ENCODE measurements around the gene MACROH2A2. TPM values are rescaled to one million over a fixed set of nuclear protein-coding genes. Genes with fewer than 3 reads are reported as not detected.
"Not testable (repeated sequence)": the region's sequence is repeated elsewhere in the genome, so short reads cannot be mapped to it uniquely, and the experiment has no call there.

The MACROH2A2 gene
- total RNA-seq, 1 donor from 2014 or later, result 7.1 TPM

DNA sequence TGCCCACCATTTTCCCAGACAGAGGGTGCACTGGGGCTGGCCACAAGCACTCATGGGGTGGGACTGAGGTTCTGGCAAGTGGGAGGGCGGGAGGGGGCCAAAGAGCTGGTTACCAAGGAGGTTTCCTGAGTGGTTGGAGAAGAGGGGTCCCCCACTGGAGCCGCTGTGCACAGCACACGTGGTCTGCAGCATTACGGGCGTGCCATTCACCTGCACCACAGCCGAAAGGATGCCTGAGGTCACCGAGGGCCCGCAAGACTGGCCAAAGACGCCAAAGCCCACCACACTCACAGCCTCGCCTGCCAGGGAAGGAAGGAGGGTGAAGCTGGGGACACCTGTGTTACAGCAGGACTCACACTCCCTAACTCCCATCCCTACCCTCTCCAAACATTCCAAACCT lies 89.9 kb downstream of the MACROH2A2 start:
- Mint-ChIP-seq H3K4me1 (ENCODE audit: low read depth) (peaks cover 15% of the 10 kb centered on the region), H3K27me3 (ENCODE audit: low read depth) (no peaks in the 10 kb centered on the region), H3K4me3 (ENCODE audit: low read depth) (no peak overlapping the region), H3K36me3 (ENCODE audit: low read depth) (peaks cover 5% of the 10 kb centered on the region), H3K27ac (no peak overlapping the region), H3K9me3 (no peaks in the 10 kb centered on the region)
- DNase-seq (ENCODE audit: low spot score), result no peak
- intact Hi-C loops (cut with micrococcal nuclease), result loop anchor here (10.0 kb wide), 1 partner anchor 52 kb away; no protein-coding TSS in a partner anchor

DNA sequence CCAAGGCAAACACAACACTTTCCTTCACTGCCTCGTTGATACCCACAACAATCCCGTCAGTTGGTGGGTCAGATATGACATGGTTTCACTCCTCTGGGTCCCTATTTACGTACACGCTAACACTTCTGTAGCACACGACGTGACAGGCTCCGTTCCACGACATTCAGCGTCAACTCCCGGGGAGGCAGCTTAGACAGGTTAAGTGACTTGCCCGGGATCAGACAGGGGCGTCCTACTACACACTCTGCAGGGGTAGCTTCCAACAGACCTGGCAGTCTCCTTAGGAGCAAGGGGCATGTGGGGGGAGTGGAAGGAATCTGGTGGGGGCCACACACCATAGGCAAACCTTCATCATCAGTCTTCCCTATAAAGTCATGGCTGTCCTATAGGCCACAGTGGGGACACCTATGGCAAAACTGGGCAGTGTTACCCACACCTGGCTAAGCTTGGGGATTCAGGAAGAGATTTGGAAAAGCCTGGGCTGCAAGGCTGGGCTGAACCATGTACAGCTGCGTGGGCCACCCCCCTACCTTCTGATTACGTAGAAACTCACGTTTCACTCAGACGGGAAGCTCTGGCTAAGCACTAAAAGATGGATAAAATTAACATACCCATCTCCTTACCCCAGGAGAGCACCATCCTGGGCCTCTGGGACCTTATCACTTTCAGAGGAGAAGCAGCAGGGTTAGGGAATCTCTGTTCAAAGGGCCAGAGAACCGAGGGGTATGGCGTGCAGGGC lies 91.9 kb downstream of the MACROH2A2 start:
- H3K27me3 Mint-ChIP-seq (ENCODE audit: low read depth), result no peaks in the 10 kb centered on the region
- H3K4me1 Mint-ChIP-seq (ENCODE audit: low read depth), result peaks cover 13% of the 10 kb centered on the region
- intact Hi-C loops (cut with micrococcal nuclease), result loop anchor here (10.0 kb wide), 1 partner anchor 50 kb away; no protein-coding TSS in a partner anchor
- H3K27ac Mint-ChIP-seq, result peak overlapping the region; percentile 24
- H3K9me3 Mint-ChIP-seq, result no peaks in the 10 kb centered on the region
- peaks cover 10% of the 10 kb centered on the region for H3K36me3 Mint-ChIP-seq (ENCODE audit: low read depth)
- H3K4me3 Mint-ChIP-seq (ENCODE audit: low read depth), result peak overlapping the region; percentile 78
- DNase-seq (ENCODE audit: low spot score), result no peak

DNA sequence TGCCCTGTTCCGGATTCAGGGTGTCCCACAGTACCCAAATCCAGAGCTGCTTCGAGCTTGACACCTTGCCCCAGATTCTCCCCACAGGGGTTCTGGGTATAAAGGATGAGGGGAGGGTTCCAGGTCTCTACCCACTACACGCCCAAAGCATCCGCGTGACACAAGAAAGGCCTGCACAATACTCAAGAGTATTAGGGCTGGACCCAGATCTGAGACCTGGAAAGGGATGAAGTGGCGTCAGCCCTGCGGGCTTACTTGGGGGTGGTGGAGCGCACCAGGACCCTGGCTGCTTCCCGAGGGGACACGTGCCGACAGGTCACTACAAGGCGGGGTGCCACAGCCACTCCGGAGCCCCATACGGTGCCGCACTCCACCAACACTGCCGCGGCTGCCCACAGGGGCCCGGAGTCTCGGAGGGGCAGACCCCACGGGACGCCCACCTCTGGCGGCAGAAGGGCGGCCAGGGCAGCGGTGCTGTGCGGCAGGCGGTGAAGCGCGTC lies 92.6 kb downstream of the MACROH2A2 start:
- peaks cover 16% of the 10 kb centered on the region for H3K4me1 Mint-ChIP-seq (ENCODE audit: low read depth)
- H3K4me3 Mint-ChIP-seq (ENCODE audit: low read depth), result peak overlapping the region; percentile 78
- DNase-seq (ENCODE audit: low spot score), result no peak
- intact Hi-C loops (cut with micrococcal nuclease), result loop anchor here (10.0 kb wide), 1 partner anchor 50 kb away; no protein-coding TSS in a partner anchor
- peak overlapping the region; percentile 69 for H3K27ac Mint-ChIP-seq
- no peaks in the 10 kb centered on the region for H3K9me3 Mint-ChIP-seq
- peaks cover 17% of the 10 kb centered on the region for H3K36me3 Mint-ChIP-seq (ENCODE audit: low read depth)
- no peaks in the 10 kb centered on the region for H3K27me3 Mint-ChIP-seq (ENCODE audit: low read depth)

DNA sequence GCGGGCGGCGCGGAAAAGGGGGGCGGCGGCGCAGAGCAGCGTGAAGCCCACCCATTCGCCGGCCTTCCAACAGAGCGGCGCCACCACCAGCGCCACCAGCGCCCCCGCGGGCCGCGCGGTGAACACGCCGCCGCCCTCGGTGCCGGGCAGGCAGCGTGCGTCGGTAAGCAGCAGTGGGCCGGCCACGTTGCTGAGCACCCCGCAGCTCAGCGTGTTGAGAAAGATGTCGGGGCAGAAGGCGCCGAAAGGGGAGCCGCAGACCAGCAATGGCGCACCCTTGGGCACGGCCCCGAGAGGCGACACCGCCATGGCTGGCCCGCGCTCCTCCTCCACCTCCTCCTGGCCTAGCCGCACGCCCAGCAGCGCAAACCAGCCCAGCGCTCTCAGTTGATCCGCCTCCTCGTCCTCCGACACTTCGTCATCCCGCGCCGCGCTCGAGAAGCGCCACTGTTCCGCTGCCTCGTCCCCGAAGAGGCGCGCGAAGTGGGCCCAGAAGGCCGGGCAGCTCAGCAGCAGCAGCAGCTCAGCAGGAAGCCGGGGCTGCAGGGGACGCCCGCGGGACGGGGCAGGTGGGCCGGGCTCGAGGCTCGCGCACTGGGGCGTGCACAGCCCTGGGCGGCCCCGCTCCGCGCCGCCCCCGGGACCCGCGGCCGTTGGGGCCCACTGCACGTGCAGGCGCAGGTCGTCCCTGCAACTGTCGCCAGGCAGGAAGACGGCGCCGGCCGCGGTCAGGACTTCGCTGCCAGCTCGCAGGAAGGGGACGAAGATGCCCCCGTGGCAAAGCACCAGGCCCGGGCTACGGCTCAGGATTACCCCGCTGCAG lies 93.2 kb downstream of the MACROH2A2 start:
- DNase-seq (ENCODE audit: low spot score), result peak; percentile 75
- Mint-ChIP-seq H3K27ac (peak overlapping the region; percentile 97), H3K4me1 (ENCODE audit: low read depth) (peaks cover 16% of the 10 kb centered on the region), H3K9me3 (no peaks in the 10 kb centered on the region), H3K4me3 (ENCODE audit: low read depth) (peak overlapping the region; percentile 92), H3K36me3 (ENCODE audit: low read depth) (peaks cover 21% of the 10 kb centered on the region), H3K27me3 (ENCODE audit: low read depth) (no peaks in the 10 kb centered on the region)
- intact Hi-C loops (cut with micrococcal nuclease), result loop anchor here (1.0 to 10.0 kb wide), 5 partner anchors 16 to 87 kb away; partner anchors contain the start of genes PPA1 and SAR1A

DNA sequence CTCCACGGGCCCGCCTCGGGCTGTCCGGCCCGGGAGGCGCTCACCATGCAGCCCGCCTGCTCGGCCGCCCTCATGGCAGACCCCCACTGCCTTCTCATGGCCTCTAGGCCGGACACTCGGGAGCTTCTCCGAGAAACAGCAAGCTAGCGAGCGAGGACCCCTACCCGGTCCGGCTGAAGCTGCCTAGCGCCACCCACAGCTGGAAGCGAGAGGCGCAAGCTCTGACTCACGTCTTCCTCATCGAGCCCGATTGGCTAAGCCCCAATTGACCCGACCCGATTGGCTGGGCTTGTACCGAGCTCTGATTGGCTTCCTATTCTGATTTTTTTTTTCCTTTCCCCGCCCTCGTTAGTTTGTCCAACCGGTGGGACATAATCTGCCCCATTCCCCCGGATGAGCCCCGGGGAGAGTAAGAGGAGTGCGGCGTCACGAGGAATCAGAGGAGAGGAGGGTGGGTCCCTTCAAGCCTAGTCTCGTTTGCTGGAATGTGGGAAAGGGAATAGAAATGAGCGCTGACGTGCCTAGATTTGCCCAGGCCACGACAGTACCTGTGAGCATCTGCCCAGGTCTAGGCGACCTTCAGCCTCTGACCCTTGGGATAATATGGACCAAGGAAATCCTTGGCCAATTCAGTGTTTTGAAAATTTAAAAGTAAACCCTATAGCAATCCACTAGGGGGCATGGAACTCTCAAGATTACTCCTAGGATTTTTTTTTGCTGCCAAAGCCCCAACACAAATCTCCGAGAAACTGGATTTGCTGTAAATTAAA lies 94.0 kb downstream of the MACROH2A2 start, which contains the start of gene TYSND1:
TSS of gene TYSND1 (minus strand) at position 212 of the 770 bp plus-strand sequence. CDS start at position 98, 114 bp downstream.
- intact Hi-C loops (cut with micrococcal nuclease), result loop anchor here (1.0 to 10.0 kb wide), 5 partner anchors 16 to 86 kb away; partner anchors contain the start of genes PPA1 and SAR1A
- Mint-ChIP-seq H3K36me3 (ENCODE audit: low read depth) (peaks cover 29% of the 10 kb centered on the region), H3K4me3 (ENCODE audit: low read depth) (peak within 1 kb of the TSS; percentile 92), H3K4me1 (ENCODE audit: low read depth) (peaks cover 16% of the 10 kb centered on the region), H3K27me3 (ENCODE audit: low read depth) (no peaks in the 10 kb centered on the region), H3K27ac (peak within 1 kb of the TSS; percentile 97), H3K9me3 (no peaks in the 10 kb centered on the region)
- peak; percentile 92 for DNase-seq (ENCODE audit: low spot score)

DNA sequence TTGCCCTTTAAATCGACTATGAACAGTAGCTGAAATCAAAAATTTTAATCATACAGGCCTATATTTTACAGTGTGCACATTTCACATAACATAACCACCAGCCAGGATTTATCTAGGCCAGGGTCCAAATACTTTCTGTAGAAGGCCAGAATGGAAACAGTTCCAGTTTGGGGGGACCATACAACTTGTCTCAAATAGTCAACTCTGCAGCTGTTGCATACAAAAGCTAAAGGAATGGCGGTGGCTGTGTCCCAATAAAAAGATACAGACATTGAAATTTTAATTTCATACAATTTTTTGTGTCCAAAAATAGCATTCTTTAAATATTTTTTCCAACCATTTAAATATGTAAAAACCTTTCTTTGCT lies 94.6 kb downstream of the MACROH2A2 start:
- H3K36me3 Mint-ChIP-seq (ENCODE audit: low read depth), result peaks cover 30% of the 10 kb centered on the region
- H3K4me3 Mint-ChIP-seq (ENCODE audit: low read depth), result peak overlapping the region; percentile 78
- intact Hi-C loops (cut with micrococcal nuclease), result loop anchor here (2.0 to 10.0 kb wide), 2 partner anchors 48 to 86 kb away; partner anchors contain the start of gene PPA1
- no peaks in the 10 kb centered on the region for H3K27me3 Mint-ChIP-seq (ENCODE audit: low read depth)
- no peaks in the 10 kb centered on the region for H3K9me3 Mint-ChIP-seq
- H3K4me1 Mint-ChIP-seq (ENCODE audit: low read depth), result peaks cover 16% of the 10 kb centered on the region
- DNase-seq (ENCODE audit: low spot score), result no peak
- no peak overlapping the region for H3K27ac Mint-ChIP-seq

DNA sequence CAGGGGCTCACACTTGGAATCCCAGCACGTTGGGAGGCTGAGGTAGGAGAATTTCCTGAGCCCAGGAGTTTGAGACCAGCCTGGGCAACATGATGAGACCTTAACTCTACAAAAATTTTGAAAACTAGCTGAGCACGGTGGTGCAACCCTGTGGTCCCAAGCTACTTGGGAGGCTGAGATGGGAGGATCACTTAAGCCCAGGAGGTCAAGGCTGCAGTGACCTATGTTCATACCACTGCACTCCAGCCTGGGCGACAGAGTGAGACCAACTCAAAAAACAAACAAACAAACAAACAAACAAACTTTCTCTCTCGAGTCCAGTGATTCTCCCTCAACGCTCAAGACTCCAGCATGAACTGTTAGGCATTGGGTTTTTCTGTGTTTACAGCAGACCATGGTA lies 95.9 kb downstream of the MACROH2A2 start:
- H3K4me3 Mint-ChIP-seq (ENCODE audit: low read depth), result no peak overlapping the region
- H3K4me1 Mint-ChIP-seq (ENCODE audit: low read depth), result peaks cover 14% of the 10 kb centered on the region
- H3K27ac Mint-ChIP-seq, result no peak overlapping the region
- intact Hi-C loops (cut with micrococcal nuclease), result loop anchor here (10.0 kb wide), 1 partner anchor 46 kb away; no protein-coding TSS in a partner anchor
- no peaks in the 10 kb centered on the region for H3K27me3 Mint-ChIP-seq (ENCODE audit: low read depth)
- H3K36me3 Mint-ChIP-seq (ENCODE audit: low read depth), result peaks cover 43% of the 10 kb centered on the region
- no peaks in the 10 kb centered on the region for H3K9me3 Mint-ChIP-seq
- no peak for DNase-seq (ENCODE audit: low spot score)

DNA sequence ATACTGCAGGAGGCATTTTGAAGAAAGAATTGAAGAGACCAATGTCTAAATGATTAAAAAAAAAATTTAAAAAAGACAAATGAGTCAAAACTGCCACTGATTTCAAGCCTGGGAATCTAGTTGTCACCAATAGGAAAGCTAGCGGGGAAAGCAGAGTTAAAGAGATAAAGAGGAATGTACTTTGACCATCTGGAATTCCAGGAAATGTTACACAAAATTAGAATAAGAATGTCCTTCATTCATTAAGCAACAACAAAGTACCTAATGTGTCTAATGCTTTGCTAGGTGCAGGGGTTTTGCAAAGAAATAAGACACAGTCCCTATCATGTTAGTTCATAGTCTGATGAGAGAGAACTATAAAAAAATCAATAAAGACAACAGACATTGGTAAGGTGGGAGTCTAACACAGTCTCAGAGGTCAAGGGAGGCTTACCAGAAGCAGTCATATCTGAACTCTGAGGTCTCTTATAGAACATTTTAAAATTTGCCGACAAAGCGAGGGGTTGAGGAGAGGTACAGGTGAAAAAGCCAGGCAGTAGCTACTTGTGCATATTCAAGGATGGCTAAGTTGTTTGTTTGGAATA lies 102.7 kb downstream of the MACROH2A2 start:
- Mint-ChIP-seq H3K36me3 (ENCODE audit: low read depth) (peaks cover 94% of the 10 kb centered on the region), H3K4me1 (ENCODE audit: low read depth) (peaks cover 7% of the 10 kb centered on the region), H3K27me3 (ENCODE audit: low read depth) (no peaks in the 10 kb centered on the region)

DNA sequence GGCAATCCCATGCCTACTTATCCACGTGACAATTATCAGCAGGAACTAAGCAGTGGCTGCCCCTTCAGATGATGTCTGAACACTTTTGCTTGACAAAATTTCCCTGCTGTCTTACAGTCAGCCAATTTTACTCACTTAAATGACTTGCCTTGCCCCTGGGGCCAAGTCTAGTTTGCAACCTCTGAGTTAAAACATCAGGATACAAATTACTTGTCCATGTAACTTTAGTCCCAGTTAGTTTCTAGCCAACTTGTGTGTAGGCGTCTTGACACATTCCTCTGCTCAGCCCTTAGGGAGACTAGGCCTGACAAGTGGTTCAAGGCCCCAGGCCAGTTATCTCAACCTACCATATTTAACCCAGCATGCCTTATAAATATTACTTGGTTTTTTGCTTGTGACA lies 105.5 kb downstream of the MACROH2A2 start:
- intact Hi-C loops (cut with micrococcal nuclease), result no loop called here
- Mint-ChIP-seq H3K4me1 (ENCODE audit: low read depth) (peaks cover 29% of the 10 kb centered on the region), H3K4me3 (ENCODE audit: low read depth) (no peak overlapping the region), H3K9me3 (no peaks in the 10 kb centered on the region), H3K36me3 (ENCODE audit: low read depth) (peaks cover 95% of the 10 kb centered on the region), H3K27ac (no peak overlapping the region), H3K27me3 (ENCODE audit: low read depth) (no peaks in the 10 kb centered on the region)
- no peak for DNase-seq (ENCODE audit: low spot score)

More for the DNA sequence above, 102.7 kb downstream of the MACROH2A2 start:
- intact Hi-C loops (cut with micrococcal nuclease), result no loop called here
- H3K27ac Mint-ChIP-seq, result no peak overlapping the region
- H3K4me3 Mint-ChIP-seq (ENCODE audit: low read depth), result no peak overlapping the region
- no peaks in the 10 kb centered on the region for H3K9me3 Mint-ChIP-seq
- DNase-seq (ENCODE audit: low spot score), result no peak

DNA sequence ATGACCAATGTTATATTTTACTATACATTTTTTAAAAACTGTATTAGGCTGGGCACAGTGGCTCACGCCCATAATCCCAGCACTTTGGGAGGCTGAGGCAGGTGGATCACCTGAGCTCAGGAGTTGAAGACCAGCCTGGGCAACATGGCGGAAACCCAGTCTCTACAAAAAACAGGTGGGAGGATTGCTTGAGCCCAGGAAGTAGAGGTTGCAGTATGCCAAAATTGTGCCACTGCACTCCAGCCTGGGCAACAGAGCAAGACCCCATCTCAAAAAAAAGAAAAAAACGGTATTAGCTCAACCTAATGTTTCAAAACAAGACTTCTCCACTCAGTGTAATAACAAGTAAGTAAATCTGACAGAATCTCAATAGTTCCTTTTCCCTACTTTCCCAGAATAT lies 106.7 kb downstream of the MACROH2A2 start:
- H3K4me1 Mint-ChIP-seq (ENCODE audit: low read depth), result peaks cover 41% of the 10 kb centered on the region
- H3K4me3 Mint-ChIP-seq (ENCODE audit: low read depth); H3K27ac Mint-ChIP-seq; DNase-seq (ENCODE audit: low spot score); H3K9me3 Mint-ChIP-seq; intact Hi-C loops (cut with micrococcal nuclease); H3K27me3 Mint-ChIP-seq (ENCODE audit: low read depth): not testable (repeated sequence)
- peaks cover 92% of the 10 kb centered on the region for H3K36me3 Mint-ChIP-seq (ENCODE audit: low read depth)

DNA sequence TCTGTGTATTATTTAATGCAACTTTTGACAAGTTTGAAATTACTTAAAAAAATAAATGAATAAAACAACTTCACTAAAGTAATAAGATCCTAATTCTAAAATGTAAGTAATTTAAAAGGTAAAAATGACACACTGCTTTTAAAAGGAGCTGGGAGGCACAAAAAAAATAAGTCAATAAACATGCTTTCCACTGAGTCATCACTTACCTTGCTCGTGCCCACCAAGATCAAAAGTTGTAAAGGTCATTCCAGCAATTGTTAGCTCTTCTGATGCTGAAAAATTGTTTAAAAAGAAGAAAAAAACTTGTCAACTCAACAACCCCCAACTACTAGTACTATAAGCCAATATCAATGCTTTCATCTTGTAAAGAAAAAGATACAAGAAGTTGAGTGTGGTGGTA lies 108.2 kb downstream of the MACROH2A2 start:
- intact Hi-C loops (cut with micrococcal nuclease), result loop anchor here (5.0 kb wide), 2 partner anchors 37 to 112 kb away; no protein-coding TSS in a partner anchor
- Mint-ChIP-seq H3K36me3 (ENCODE audit: low read depth) (peaks cover 89% of the 10 kb centered on the region), H3K4me3 (ENCODE audit: low read depth) (peak overlapping the region; percentile 5), H3K27ac (no peak overlapping the region), H3K9me3 (no peaks in the 10 kb centered on the region), H3K4me1 (ENCODE audit: low read depth) (peaks cover 48% of the 10 kb centered on the region), H3K27me3 (ENCODE audit: low read depth) (no peaks in the 10 kb centered on the region)
- DNase-seq (ENCODE audit: low spot score), result no peak
